GM18511 (cell line): Measurements from ENCODE around the gene RGS3.

Experiments used
- ATAC-seq: cut with Tn5 transposase; IDR thresholded peaks from one replicate; pipeline ENCODE4 v1.9.1; 2021; ENCODE audit warnings: mild to moderate bottlenecking, moderate library complexity; ENCODE audit not compliant: unreplicated experiment

RGS3 gene

DNA sequence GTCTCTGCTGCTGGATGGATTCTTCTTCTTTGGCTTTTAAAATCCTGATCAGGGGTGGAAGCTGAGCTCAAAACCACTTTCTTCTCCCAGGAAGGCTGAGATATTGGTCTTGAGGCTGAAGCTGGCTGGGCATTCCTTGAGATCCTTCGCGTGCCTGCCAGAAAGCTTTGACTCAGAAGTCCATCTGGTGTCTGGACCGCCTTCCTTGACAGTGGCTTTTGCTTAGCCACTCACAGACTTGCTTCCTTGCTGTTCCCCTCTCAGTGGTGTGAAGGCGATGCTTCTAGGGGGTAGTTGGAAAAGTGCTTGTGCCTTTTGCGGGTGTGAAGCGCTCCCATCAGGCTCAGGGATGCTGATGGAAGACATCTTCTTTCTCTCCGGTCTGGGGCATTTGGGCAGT is 45.9 kb downstream of the RGS3 start:
- ATAC-seq, result no peak

GRCh38 chr9:113511047-113511521 is 47.6 kb downstream of the RGS3 start:
- no peak for ATAC-seq

DNA sequence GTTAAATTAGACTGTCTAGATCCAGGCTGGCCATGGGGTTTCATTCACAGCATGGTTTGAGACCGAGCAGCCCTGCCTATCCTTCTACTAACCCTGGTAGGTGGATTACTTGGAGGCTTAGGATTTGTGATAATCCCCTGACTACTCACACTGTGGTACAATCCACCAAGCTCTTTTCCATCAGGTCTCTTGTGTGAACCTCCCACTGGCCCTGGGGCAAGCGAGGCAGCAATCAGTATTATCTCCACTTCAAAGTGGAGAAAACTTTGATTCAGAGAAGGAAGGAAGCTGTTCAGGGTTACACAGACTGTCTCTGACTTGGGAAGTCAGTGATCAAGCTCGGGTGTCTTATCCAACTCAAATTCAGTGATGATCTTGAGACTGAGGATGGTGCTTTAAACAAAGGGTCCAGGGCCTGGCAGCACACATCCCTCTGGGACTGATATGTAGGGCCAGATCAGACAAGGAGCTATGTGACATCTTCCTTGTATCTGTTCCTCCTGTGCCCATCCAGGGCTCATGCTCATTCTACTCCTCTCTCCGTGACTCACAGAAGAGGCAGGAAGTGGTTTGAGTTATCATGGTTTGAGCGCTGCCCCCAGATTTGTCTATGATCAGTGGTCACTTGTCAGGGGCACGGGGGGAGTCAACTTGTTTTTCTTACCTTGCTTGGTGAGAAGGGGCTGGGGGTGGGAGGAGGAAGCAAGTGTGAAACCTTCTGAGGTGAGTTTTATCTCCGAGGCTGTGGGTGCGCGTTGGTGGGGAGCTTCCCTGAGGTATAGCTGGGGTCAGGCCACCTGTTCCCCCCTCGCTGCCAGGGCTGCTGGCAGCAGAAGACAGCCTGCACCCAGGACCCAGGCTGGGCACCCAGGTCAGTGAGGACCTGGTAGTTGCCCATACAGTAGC is 48.6 kb downstream of the RGS3 start:
- peak; percentile 62 for ATAC-seq

DNA sequence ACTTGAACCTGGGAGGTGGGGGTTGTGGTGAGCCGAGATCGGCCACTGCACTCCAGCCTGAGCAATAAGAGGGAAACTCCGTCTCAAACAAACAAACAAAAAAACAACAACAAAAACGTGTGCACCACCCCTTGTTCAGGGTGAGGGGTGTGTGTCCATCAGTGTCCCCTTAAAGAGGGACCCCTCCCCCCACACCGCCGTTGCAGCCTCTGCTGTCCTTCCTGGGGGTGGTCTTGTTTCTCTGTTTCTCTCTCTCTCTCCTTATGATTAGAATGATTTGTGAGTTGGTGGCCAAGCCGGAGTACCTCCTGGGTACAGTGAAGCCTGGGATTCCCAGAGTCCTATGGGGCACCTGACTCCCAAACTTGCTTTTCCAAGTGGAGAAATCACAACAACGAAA is 49.6 kb downstream of the RGS3 start:
- no peak for ATAC-seq

- ATAC-seq, result no peak
Measured at GRCh38 chr9:113513536-113513935, 50.0 kb downstream of the RGS3 start.

- no peak for ATAC-seq
Measured at GRCh38 chr9:113514061-113514460, 50.5 kb downstream of the RGS3 start.

DNA sequence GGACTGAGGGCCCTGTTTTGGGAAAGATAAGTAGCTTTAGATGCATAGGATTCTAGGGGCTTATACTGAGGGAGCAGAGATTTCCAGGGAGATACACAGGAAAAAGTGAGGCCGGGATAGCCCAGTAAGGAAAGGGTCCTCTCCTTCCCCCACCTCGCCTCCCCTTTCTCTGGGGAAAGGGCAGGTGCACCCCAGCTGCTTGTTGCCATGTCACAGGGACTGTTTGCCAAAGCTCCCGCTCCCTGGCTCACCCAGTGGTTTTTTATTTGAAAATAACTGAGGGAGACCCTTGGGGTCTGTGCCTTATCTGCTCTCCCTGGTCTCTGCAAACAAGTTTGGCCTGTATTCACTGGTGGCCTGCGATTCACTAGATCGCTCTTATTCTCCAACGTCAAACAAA is 51.2 kb downstream of the RGS3 start:
- ATAC-seq, result no peak

- ATAC-seq, result no peak
Measured at GRCh38 chr9:113515862-113516261, 52.3 kb downstream of the RGS3 start.

DNA sequence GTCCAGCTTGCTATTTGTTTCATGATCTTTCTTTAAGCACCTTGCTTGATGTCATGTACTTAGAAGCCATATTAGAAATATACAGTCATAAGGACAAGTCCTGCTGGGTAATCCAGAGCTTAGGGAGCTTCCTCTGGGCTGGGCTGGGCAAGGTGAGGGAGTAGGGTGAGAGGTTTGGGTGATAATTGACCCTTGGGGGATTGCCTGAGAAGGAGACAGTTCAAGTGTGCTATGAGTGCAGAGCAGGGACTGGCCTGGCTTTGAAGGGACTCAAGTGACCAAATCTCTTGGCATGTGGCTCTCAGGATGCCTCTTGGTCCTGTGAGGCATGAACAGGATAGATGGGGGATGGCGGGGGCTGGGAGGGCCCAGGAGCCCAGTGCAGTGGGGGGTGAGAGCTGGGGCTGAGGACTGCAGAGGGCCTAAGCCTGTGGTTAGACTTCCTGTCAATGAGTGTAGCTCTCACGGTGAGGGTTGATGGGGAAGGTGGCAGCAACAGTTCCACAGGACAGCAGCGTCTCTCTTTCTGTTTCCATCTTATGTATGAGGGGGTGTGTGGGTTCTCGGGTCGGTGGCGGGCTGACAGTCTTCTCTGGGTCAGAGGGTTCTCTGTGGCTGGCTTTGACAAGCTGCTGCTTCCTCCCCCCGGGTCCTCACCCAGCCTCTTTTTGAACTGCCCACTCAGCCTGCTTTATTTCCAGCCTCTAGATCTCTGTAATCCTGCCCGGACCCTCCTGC is 53.5 kb downstream of the RGS3 start:
- ATAC-seq, result peak; percentile 86

GRCh38 chr9:113519426-113520108 is 56.0 kb downstream of the RGS3 start:
- ATAC-seq, result no peak

GRCh38 chr9:113520109-113520642 is 56.6 kb downstream of the RGS3 start:
- peak; percentile 29 for ATAC-seq

- ATAC-seq, result no peak
Measured at GRCh38 chr9:113521693-113522255, 58.2 kb downstream of the RGS3 start.

GRCh38 chr9:113522419-113522818 is 58.9 kb downstream of the RGS3 start:
- ATAC-seq, result no peak

- ATAC-seq, result peak; percentile 1
Measured at GRCh38 chr9:113522858-113523257, 59.3 kb downstream of the RGS3 start.

GRCh38 chr9:113523421-113524141 is 60.1 kb downstream of the RGS3 start:
- ATAC-seq, result peak; percentile 90

GRCh38 chr9:113524468-113524867 is 60.9 kb downstream of the RGS3 start:
- no peak for ATAC-seq

DNA sequence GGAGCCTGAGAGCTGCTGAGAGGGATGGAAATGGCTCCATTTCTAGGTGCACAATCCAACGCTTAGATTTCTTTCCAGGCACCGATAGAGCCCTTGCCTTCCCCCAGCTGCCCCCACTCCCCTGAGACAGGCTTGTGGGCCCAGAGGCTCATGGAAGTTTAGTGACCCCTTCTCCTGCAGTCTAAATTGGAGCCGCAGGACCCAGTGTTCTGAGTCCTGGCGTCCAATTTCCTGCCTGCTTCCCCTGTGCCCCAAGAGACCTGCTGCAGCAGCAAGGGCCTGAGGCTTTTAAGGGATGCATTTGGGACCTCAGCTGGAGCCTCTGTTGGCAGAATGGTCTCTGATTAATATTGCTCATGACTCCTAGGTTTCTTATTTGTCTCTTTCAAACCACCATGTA is 61.7 kb downstream of the RGS3 start:
- no peak for ATAC-seq

DNA sequence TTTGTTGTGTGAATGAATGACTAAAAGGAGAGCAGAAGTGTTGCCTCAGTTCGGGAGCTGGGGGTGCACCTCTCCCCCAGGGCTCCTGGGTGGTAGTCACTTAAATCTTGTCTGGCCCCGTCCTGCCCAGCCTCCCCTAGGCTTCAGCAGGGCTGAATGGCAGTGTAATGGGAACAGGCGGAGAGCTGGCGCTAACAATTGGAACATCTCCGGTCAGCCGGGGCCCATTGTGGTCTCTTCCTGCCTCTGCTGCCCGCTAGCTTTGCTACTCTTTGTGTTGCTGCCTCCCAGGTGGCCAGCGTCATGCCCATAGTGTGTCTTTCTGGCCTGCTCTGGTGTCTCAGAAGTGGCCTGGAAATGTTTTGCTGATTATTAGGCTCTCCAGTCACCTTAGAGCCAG is 62.3 kb downstream of the RGS3 start:
- no peak for ATAC-seq

DNA sequence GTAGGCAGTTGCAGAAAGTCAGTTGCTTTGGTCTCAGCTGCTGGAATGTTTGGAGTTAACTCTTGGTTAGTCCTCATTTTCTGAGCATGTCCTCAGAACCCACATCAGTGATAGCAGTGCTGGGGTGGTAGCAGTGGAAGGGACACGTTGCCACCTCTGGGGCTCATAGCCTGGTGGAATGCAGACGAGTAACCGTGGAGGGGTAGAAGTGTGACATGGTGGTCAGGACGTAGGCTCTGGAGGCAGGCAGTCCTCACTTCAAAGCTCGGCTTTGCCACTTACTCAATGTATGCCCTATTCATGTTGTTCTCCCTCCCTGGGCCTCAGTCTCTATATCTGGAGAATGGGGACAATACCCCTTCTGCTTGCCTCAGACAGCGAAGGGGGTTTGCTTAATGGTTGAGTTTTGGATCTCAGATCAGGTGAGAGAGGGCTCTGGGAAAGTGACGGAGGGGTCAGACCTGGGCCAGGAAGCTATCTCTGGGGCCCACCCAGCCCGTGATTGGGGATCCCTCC is 62.8 kb downstream of the RGS3 start:
- no peak for ATAC-seq

DNA sequence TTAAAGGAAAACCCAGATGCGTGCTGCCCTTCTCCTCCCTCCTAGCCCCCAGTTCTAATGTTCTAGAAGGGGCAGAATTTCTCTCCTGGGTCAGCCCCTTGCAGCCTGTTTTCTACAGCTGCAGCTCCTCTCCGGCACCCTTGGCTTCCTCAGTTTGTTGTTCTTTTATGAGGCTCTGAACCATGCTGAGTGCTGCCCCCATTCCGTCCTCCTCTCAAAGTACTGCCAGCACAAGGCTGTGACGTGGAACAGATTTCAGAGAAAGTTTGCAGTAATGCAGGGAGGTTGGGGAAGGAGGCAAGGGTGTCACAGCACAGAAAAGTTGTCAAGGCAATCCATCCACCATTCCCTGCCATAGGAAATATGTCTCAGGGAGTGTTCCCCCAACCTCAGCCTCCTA is 63.3 kb downstream of the RGS3 start:
- ATAC-seq, result no peak
